ENCODE measurements around the gene SFXN2. TPM values are rescaled to one million over a fixed set of nuclear protein-coding genes. Genes with fewer than 3 reads are reported as not detected.

Gene SFXN2
- total and polyA plus RNA-seq, 4 donors: 3.2 to 8.3 (median 4.3) TPM

- Histone ChIP-seq H3K4me1 (ENCODE audit: control insufficient read depth in 1 of 2, insufficient read depth in 2 of 2, low read length in 2 of 2) (peaks cover 0 to 2% of the 10 kb centered on the region in 2 donors), H3K27me3 (ENCODE audit: control insufficient read depth in 1 of 2, insufficient read depth in 2 of 2, low read length in 1 of 2) (no peaks in the 10 kb centered on the region), H3K9me3 (ENCODE audit: control insufficient read depth, low read length) (no peaks in the 10 kb centered on the region), H3K36me3 (ENCODE audit: control insufficient read depth in 1 of 2, insufficient read depth in 2 of 2, low read length in 1 of 2) (no peaks in the 10 kb centered on the region), H3K27ac (ENCODE audit: low read depth in 1 of 2, low read length in 2 of 2) (peak overlapping the region in 1 of 2 donors; percentile 1), H3K4me3 (ENCODE audit: low read length in 2 of 2) (no peak overlapping the region)
- DNase-seq (no peak), ATAC-seq (ENCODE audit: low FRiP score) (no peak)
- intact Hi-C loops (cut with DNase I): no loop called here
- 29 to 31% methylated on average over 1 of the region's 1 CpG for WGBS, 2 donors
Observed at GRCh38 chr10:102773320-102773719, 58.9 kb downstream of the SFXN2 start.

GRCh38 chr10:102773986-102774385 is 59.5 kb downstream of the SFXN2 start:
- DNase-seq: peak in 1 of 2 donors; percentile 79
- no peaks in the 10 kb centered on the region for H3K27me3 ChIP-seq (ENCODE audit: control insufficient read depth in 1 of 2, insufficient read depth in 2 of 2, low read length in 1 of 2)
- no peaks in the 10 kb centered on the region for H3K36me3 ChIP-seq (ENCODE audit: control insufficient read depth in 1 of 2, insufficient read depth in 2 of 2, low read length in 1 of 2)
- 56 to 68% methylated on average over 5 of the region's 5 CpGs for WGBS, 2 donors
- ATAC-seq (ENCODE audit: low FRiP score): peak; percentile 6
- intact Hi-C loops (cut with DNase I): loop anchor here in 1 of 2 donors (2.0 kb wide), 1 partner anchor 15 kb away; no protein-coding TSS in a partner anchor
- peaks cover 0 to 3% of the 10 kb centered on the region in 2 donors for H3K4me1 ChIP-seq (ENCODE audit: control insufficient read depth in 1 of 2, insufficient read depth in 2 of 2, low read length in 2 of 2)
- no peaks in the 10 kb centered on the region for H3K9me3 ChIP-seq (ENCODE audit: control insufficient read depth, low read length)
- peak overlapping the region; percentile 45 to 97 for H3K27ac ChIP-seq (ENCODE audit: low read depth in 1 of 2, low read length in 2 of 2)
- H3K4me3 ChIP-seq (ENCODE audit: low read length in 2 of 2): no peak overlapping the region

- WGBS, 2 donors: 1 to 5% methylated on average over 16 of the region's 16 CpGs
- Histone ChIP-seq H3K27me3 (ENCODE audit: control insufficient read depth in 1 of 2, insufficient read depth in 2 of 2, low read length in 1 of 2) (no peaks in the 10 kb centered on the region), H3K27ac (ENCODE audit: low read depth in 1 of 2, low read length in 2 of 2) (peak overlapping the region; percentile 97 to 100), H3K4me3 (ENCODE audit: low read length in 2 of 2) (no peak overlapping the region), H3K36me3 (ENCODE audit: control insufficient read depth in 1 of 2, insufficient read depth in 2 of 2, low read length in 1 of 2) (no peaks in the 10 kb centered on the region), H3K9me3 (ENCODE audit: control insufficient read depth, low read length) (no peaks in the 10 kb centered on the region), H3K4me1 (ENCODE audit: control insufficient read depth in 1 of 2, insufficient read depth in 2 of 2, low read length in 2 of 2) (peaks cover 0 to 6% of the 10 kb centered on the region in 2 donors)
- ATAC-seq (ENCODE audit: low FRiP score) (peak; percentile 82), DNase-seq (peak; percentile 81 to 82)
- intact Hi-C loops (cut with DNase I): loop anchor here (2.0 to 5.0 kb wide), 3 partner anchors 17 to 42 kb away; partner anchors contain the start of gene WBP1L (in 2 of the 2)
Observed at GRCh38 chr10:102775201-102775934, 60.9 kb downstream of the SFXN2 start.

- WGBS, 2 donors: 2 to 3% methylated on average over 17 of the region's 17 CpGs
Observed at GRCh38 chr10:102775935-102776669, 61.7 kb downstream of the SFXN2 start.

GRCh38 chr10:102776779-102777456 is 62.5 kb downstream of the SFXN2 start:
- peak overlapping the region; percentile 14 to 38 for H3K4me3 ChIP-seq (ENCODE audit: low read length in 2 of 2)
- intact Hi-C loops (cut with DNase I): loop anchor here (5.0 kb wide), 2 partner anchors 35 to 40 kb away; partner anchors contain the start of gene WBP1L (in 2 of the 2)
- H3K36me3 ChIP-seq (ENCODE audit: control insufficient read depth in 1 of 2, insufficient read depth in 2 of 2, low read length in 1 of 2): no peaks in the 10 kb centered on the region
- 1 to 4% methylated on average over 9 of the region's 9 CpGs for WGBS, 2 donors
- no peaks in the 10 kb centered on the region for H3K9me3 ChIP-seq (ENCODE audit: control insufficient read depth, low read length)
- DNase-seq (peak; percentile 87 to 89), ATAC-seq (ENCODE audit: low FRiP score) (peak; percentile 68)
- H3K4me1 ChIP-seq (ENCODE audit: control insufficient read depth in 1 of 2, insufficient read depth in 2 of 2, low read length in 2 of 2): peaks cover 6 to 7% of the 10 kb centered on the region in 2 donors
- peak overlapping the region; percentile 97 to 100 for H3K27ac ChIP-seq (ENCODE audit: low read depth in 1 of 2, low read length in 2 of 2)
- H3K27me3 ChIP-seq (ENCODE audit: control insufficient read depth in 1 of 2, insufficient read depth in 2 of 2, low read length in 1 of 2): no peaks in the 10 kb centered on the region

More at GRCh38 chr10:102775935-102776669, 61.7 kb downstream of the SFXN2 start:
- intact Hi-C loops (cut with DNase I): loop anchor here (2.0 to 5.0 kb wide), 3 partner anchors 17 to 41 kb away; partner anchors contain the start of gene WBP1L (in 2 of the 2)
- Histone ChIP-seq H3K27me3 (ENCODE audit: control insufficient read depth in 1 of 2, insufficient read depth in 2 of 2, low read length in 1 of 2) (no peaks in the 10 kb centered on the region), H3K36me3 (ENCODE audit: control insufficient read depth in 1 of 2, insufficient read depth in 2 of 2, low read length in 1 of 2) (no peaks in the 10 kb centered on the region), H3K9me3 (ENCODE audit: control insufficient read depth, low read length) (no peaks in the 10 kb centered on the region), H3K27ac (ENCODE audit: low read depth in 1 of 2, low read length in 2 of 2) (peak overlapping the region; percentile 97 to 100), H3K4me3 (ENCODE audit: low read length in 2 of 2) (peak overlapping the region; percentile 14 to 38), H3K4me1 (ENCODE audit: control insufficient read depth in 1 of 2, insufficient read depth in 2 of 2, low read length in 2 of 2) (peaks cover 4 to 6% of the 10 kb centered on the region in 2 donors)
- peak; percentile 90 to 93 for DNase-seq
- ATAC-seq (ENCODE audit: low FRiP score): peak; percentile 85

- Histone ChIP-seq H3K27me3 (ENCODE audit: control insufficient read depth in 1 of 2, insufficient read depth in 2 of 2, low read length in 1 of 2) (no peaks in the 10 kb centered on the region), H3K36me3 (ENCODE audit: control insufficient read depth in 1 of 2, insufficient read depth in 2 of 2, low read length in 1 of 2) (no peaks in the 10 kb centered on the region), H3K4me3 (ENCODE audit: low read length in 2 of 2) (no peak overlapping the region), H3K9me3 (ENCODE audit: control insufficient read depth, low read length) (no peaks in the 10 kb centered on the region), H3K4me1 (ENCODE audit: control insufficient read depth in 1 of 2, insufficient read depth in 2 of 2, low read length in 2 of 2) (peaks cover 6 to 7% of the 10 kb centered on the region in 2 donors), H3K27ac (ENCODE audit: low read depth in 1 of 2, low read length in 2 of 2) (peak overlapping the region; percentile 22 to 92)
- 55 to 56% methylated on average over 17 of the region's 17 CpGs for WGBS, 2 donors
- intact Hi-C loops (cut with DNase I): loop anchor here (5.0 kb wide), 2 partner anchors 36 to 39 kb away; partner anchors contain the start of gene WBP1L (in 2 of the 2)
- DNase-seq (no peak), ATAC-seq (ENCODE audit: low FRiP score) (no peak)
Observed at GRCh38 chr10:102777711-102778453, 63.4 kb downstream of the SFXN2 start.

GRCh38 chr10:102778781-102779180 is 64.3 kb downstream of the SFXN2 start:
- no peak overlapping the region for H3K4me3 ChIP-seq (ENCODE audit: low read length in 2 of 2)
- no peak for ATAC-seq (ENCODE audit: low FRiP score)
- H3K9me3 ChIP-seq (ENCODE audit: control insufficient read depth, low read length): no peaks in the 10 kb centered on the region
- no peak overlapping the region for H3K27ac ChIP-seq (ENCODE audit: low read depth in 1 of 2, low read length in 2 of 2)
- WGBS, 2 donors: 63 to 71% methylated on average over 2 of the region's 2 CpGs
- DNase-seq: no peak
- H3K36me3 ChIP-seq (ENCODE audit: control insufficient read depth in 1 of 2, insufficient read depth in 2 of 2, low read length in 1 of 2): no peaks in the 10 kb centered on the region
- H3K4me1 ChIP-seq (ENCODE audit: control insufficient read depth in 1 of 2, insufficient read depth in 2 of 2, low read length in 2 of 2): peaks cover 7 to 11% of the 10 kb centered on the region in 2 donors
- intact Hi-C loops (cut with DNase I): loop anchor here (5.0 kb wide), 2 partner anchors 36 to 39 kb away; partner anchors contain the start of gene WBP1L (in 2 of the 2)
- H3K27me3 ChIP-seq (ENCODE audit: control insufficient read depth in 1 of 2, insufficient read depth in 2 of 2, low read length in 1 of 2): no peaks in the 10 kb centered on the region

Measured in aorta (tissue), 5 donors.